ENCODE data around the gene TMEM178B. TPM values are rescaled to one million over a fixed set of nuclear protein-coding genes. Genes with fewer than 3 reads are reported as not detected.

The TMEM178B gene
- total and polyA plus RNA-seq, 2 experiments from 2014 or later, result 0.39 to 0.46 TPM

DNA sequence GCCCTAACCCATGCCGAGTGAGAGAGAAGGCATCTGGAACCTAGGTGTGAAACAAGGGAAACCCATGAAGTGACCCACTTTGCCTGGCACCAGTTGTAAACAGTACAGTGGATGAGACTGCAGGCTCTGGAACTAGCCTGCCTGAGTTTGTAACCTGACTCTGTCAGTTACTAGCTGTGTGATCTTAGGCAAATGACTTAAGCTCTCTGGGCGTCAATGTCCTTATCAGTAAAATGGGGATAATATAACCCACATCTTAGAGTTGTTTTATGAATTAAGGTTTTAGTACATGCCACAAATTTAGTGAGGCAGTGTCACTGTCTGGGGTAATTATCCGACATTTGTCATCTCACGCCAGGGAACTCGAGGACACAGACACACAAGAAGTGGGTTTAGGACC lies 394.5 kb downstream of the TMEM178B start:
- Histone ChIP-seq H3K4me1 (ENCODE audit: low read depth) (no peaks in the 10 kb centered on the region), H3K27me3 (no peaks in the 10 kb centered on the region), H3K36me3 (no peaks in the 10 kb centered on the region), H3K4me3 (no peak overlapping the region), H3K27ac (no peak overlapping the region), H3K9me3 (ENCODE audit: low read depth) (no peaks in the 10 kb centered on the region)
- TF ChIP-seq, protein P1, sequence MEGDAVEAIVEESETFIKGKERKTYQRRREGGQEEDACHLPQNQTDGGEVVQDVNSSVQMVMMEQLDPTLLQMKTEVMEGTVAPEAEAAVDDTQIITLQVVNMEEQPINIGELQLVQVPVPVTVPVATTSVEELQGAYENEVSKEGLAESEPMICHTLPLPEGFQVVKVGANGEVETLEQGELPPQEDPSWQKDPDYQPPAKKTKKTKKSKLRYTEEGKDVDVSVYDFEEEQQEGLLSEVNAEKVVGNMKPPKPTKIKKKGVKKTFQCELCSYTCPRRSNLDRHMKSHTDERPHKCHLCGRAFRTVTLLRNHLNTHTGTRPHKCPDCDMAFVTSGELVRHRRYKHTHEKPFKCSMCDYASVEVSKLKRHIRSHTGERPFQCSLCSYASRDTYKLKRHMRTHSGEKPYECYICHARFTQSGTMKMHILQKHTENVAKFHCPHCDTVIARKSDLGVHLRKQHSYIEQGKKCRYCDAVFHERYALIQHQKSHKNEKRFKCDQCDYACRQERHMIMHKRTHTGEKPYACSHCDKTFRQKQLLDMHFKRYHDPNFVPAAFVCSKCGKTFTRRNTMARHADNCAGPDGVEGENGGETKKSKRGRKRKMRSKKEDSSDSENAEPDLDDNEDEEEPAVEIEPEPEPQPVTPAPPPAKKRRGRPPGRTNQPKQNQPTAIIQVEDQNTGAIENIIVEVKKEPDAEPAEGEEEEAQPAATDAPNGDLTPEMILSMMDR (IDR thresholded peaks at IDR 0.05; ENCODE audit: low read depth, low read length), result no peak
- DNase-seq (ENCODE audit: low read depth in 1 of 2, low spot score in 1 of 2), result no peak

DNA sequence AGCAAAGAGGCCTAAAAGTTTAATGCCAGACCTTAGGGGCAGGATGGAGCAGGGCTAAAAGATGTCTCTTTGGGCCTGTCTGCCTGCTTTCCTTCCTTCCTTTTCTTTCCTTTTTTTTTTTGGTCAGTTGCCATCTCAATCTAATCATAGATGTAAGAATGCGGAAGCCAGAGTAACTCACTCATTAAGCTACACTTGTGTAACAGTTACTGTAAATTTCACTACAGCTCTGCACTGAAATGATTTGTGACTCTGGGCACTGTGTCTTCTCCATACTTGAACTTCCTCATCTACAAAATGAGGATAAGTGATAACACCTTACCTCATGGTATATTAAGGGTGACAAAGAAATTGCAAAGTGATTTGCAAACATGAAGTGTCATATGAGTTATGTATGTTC lies 401.8 kb downstream of the TMEM178B start:
- no peaks in the 10 kb centered on the region for H3K27me3 ChIP-seq
- DNase-seq (ENCODE audit: low read depth in 1 of 2, low spot score in 1 of 2), result peak in 1 of 2 donors; percentile 6
- H3K4me3 ChIP-seq, result no peak overlapping the region
- H3K27ac ChIP-seq, result no peak overlapping the region
- H3K36me3 ChIP-seq, result no peaks in the 10 kb centered on the region
- TF ChIP-seq, protein P1 (IDR thresholded peaks at IDR 0.05; ENCODE audit: low read depth, low read length), result no peak
- no peaks in the 10 kb centered on the region for H3K4me1 ChIP-seq (ENCODE audit: low read depth)
- no peaks in the 10 kb centered on the region for H3K9me3 ChIP-seq (ENCODE audit: low read depth)

DNA sequence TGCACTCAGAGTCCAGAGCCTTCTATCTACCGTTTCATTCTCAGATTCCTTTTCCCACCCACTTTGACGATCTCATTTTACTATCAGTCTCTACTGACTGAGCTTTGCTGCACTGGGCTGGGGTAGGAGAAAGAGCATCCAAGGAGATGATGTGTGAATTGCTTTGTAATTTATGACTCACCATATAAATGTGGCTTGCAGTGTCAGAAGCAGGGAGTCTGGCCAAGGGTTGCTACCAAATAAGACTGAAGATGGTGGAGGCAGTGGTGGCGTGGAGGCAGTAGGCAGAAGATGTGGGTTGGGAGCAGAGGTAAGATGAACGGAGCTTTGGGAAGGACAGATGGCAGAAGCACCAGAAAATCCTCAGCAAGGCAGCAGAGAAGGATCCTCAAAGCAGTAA lies 404.0 kb downstream of the TMEM178B start:
- Histone ChIP-seq H3K36me3 (no peaks in the 10 kb centered on the region), H3K27me3 (no peaks in the 10 kb centered on the region)
- DNase-seq (ENCODE audit: low read depth in 1 of 2, low spot score in 1 of 2), result no peak

DNA sequence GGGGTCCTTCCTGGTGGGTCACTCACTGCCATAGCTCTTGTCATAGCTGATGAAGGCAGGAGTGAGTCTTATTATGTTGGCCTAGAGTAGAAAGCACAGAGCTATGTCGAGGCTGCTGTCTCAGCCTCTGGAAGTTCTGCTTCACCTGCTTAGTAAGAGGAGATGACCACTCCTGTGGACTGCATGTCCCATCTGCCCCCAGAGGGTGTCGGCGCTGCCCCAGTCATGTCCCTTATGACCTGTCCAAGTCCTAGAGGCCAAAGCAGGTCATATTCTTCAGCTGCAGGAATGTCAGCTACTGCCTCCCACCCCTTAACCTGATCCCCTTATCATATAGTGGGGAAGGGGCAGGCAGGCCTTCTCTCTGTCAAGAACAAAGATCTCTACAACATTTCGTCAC lies 405.0 kb downstream of the TMEM178B start:
- DNase-seq (ENCODE audit: low read depth in 1 of 2, low spot score in 1 of 2), result no peak
- no peak overlapping the region for H3K27ac ChIP-seq
- no peak overlapping the region for H3K4me3 ChIP-seq
- no peaks in the 10 kb centered on the region for H3K27me3 ChIP-seq
- TF ChIP-seq, protein P1 (IDR thresholded peaks at IDR 0.05; ENCODE audit: low read depth, low read length), result no peak
- H3K9me3 ChIP-seq (ENCODE audit: low read depth), result no peaks in the 10 kb centered on the region
- no peaks in the 10 kb centered on the region for H3K4me1 ChIP-seq (ENCODE audit: low read depth)
- no peaks in the 10 kb centered on the region for H3K36me3 ChIP-seq

More for the DNA sequence above, 404.0 kb downstream of the TMEM178B start:
- TF ChIP-seq, protein P1 (IDR thresholded peaks at IDR 0.05; ENCODE audit: low read depth, low read length), result no peak
- Histone ChIP-seq H3K9me3 (ENCODE audit: low read depth) (no peaks in the 10 kb centered on the region), H3K4me3 (no peak overlapping the region), H3K4me1 (ENCODE audit: low read depth) (no peaks in the 10 kb centered on the region), H3K27ac (no peak overlapping the region)

DNA sequence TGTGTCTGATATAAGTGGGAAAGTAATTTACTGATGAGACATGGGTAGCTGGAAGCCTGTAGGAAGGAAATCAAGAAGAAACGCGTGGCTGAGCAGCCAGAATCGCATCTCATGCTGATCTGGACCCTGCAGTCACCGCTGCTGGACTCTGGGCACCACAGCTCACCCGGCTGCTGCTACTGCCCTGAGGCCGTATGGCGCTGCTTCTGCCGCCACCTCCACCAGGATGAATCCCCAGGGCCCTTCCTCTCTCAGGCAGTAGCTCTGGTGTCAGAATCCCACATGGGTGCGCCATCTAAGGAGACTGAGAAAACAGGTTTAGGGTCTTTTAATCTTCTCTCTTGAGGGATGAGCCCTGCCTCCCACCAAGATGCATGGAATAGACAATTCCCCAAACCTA lies 407.1 kb downstream of the TMEM178B start:
- no peaks in the 10 kb centered on the region for H3K4me1 ChIP-seq (ENCODE audit: low read depth)
- no peaks in the 10 kb centered on the region for H3K36me3 ChIP-seq
- H3K27ac ChIP-seq, result no peak overlapping the region
- no peak overlapping the region for H3K4me3 ChIP-seq
- DNase-seq (ENCODE audit: low read depth in 1 of 2, low spot score in 1 of 2), result no peak
- no peaks in the 10 kb centered on the region for H3K9me3 ChIP-seq (ENCODE audit: low read depth)
- TF ChIP-seq, protein P1 (IDR thresholded peaks at IDR 0.05; ENCODE audit: low read depth, low read length), result no peak
- no peaks in the 10 kb centered on the region for H3K27me3 ChIP-seq

DNA sequence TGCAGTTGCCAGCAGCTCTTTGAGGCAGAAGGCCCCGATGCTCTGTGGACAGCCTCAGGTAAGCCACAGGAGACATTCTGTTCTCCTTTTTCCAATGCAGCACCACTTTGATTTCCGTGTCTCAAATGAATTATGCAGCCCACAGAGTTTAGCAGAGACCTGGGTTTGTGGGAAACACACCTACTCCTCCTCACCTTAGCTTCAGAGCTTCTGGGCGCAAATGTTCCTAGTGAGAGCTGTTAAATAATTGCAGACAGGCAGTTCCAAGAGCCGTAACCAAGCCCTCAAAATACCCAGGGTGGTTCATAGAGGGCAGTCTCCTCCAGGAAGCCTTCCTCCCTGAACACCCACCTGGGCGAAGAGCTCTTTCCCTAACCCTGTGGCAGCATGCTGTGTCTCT lies 408.1 kb downstream of the TMEM178B start:
- no peak for DNase-seq (ENCODE audit: low read depth in 1 of 2, low spot score in 1 of 2)
- Histone ChIP-seq H3K4me3 (no peak overlapping the region), H3K36me3 (no peaks in the 10 kb centered on the region), H3K27ac (no peak overlapping the region), H3K9me3 (ENCODE audit: low read depth) (no peaks in the 10 kb centered on the region), H3K4me1 (ENCODE audit: low read depth) (no peaks in the 10 kb centered on the region), H3K27me3 (no peaks in the 10 kb centered on the region)
- TF ChIP-seq, protein P1 (IDR thresholded peaks at IDR 0.05; ENCODE audit: low read depth, low read length), result no peak

Measured in cardiac muscle cell (in vitro differentiated cells and primary cell).